HK-2 (cell line): ENCODE measurements around the gene LTF.
"Not testable (repeated sequence)": the region's sequence is repeated elsewhere in the genome, so short reads cannot be mapped to it uniquely, and the experiment has no call there.

Experiments used
- DNase-seq: peaks from one replicate; pipeline ENCODE4 v3.0.0-alpha.2; 2018; ENCODE audit not compliant: unreplicated experiment

Gene LTF

DNA sequence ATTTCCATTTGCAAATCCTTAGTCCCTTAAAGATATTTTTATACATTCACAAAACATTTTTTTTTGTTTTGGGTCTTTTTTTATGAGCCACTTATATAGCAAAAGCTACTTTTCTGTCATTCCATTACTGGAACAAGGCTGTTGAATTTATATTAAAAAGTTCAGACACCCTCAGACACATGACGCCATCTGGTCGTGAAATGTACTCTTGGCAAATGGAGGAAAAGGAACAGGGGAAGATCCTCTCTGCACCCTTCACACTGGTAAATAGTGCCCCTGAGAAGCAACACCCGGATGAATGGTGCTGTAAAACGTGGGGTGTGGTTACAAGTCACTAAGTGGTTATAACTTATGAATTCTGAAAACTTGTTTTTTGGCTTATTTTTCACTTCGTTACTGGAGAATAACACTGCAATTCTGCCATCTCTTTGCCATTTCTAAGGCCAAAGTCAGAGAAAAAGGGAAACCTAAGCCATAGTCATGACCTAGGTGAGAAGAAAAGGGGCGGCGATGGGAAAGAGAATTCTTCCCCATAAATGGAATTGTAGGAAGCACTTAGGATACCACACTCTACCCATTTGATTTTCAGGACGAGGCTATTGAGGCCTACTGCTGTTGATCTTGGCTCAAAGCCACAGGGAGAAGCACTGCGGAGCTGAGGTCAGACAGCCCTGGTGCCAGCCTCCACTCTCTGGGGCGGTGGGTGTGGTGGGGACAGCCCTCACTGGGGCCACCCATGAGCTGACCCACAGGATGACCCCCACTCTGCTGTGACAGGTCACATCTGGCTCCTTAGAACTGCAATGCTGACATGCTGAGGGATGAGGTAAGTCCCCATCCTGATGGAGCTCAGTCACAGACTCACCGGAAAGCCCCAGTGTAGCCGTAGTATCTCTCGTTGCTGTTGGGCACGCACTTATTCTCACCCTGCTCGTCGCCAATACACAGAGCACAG, 21.9 kb downstream of the LTF start:
- DNase-seq: no peak

DNA sequence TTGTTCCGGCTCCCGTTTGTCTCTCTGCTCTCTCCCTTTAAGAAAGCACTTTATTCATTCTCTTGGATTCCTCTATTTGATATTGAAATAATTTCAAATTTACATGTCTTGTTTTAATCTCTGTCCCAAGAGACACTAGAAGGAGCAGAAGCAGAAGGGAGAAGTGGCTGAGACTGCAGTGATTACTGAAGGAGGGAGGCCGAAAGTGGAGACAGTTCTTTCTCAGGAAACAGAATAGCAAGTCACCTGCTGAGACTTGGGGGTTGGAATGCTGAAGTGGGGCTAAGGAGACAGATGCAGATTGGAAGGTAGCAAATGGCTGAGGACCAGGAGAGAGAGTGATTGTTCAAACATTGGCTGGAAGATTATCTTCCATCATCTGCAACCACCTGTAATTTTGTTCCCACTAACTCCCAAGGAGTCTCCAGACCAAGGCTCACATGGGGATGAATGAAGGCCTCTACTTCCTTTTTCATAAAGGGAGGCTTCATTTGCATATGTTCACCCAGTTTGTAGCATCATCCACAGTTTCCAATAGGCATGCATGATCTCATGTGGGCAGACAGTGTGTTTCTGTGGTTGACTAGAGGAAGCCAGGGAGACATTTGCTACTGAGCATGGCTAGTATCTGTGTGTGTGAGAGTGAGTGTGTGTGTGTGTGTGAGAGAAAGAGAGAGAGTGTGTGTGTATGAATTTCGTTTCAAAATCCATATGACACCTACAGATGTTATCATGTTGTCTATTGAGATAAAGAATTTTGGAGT, 24.0 kb downstream of the LTF start:
- DNase-seq: no peak

DNA sequence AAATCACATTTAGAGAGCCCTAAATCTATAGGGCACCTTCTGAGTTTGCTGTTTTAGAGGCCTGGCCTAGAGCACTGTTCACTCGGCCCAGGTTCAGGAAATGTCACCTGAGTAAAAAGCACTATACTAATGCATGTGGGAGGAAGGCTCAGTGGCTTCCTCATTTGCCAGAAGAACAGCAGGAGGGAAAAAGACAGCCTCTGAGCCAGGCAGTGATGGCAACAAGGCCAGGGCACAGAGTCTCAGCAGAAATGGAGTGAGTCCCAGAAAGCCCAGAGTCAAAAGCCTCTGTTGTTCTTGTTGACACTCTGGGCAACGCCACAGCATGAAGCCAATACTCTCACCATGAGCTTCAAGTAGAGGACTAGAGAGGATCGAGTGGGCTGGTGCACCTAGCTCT, 25.9 kb downstream of the LTF start:
- DNase-seq: no peak

DNA sequence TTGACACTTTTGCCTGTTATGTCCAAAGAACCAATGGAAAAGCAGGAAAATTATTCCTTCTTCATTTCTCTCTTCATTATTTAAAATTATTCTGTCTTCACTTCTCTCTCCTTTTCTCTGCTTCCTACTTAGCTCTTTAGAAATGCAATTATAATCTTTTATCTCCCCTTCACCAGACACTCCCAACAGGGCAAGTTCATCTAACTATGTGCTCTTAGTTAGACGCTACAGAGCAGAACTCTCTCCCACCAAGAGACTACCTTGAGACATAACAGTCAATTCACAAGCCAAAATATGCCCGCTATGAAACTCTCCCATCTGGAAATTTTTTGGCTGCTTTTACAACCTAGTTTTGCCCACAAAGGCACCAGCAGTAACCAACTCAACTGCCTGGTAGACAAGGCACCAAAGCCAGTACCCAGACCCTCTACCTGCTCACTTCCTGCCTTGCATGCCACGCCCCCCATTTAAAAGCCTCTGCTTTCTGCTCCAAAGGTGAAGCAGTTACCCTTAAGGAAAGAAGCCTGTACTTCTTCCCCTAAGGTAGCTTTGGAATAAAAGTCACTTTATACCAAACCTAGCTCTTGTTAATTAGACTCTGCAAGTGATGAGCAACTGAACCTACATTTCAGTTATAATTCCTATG, 29.5 kb downstream of the LTF start:
- no peak for DNase-seq

DNA sequence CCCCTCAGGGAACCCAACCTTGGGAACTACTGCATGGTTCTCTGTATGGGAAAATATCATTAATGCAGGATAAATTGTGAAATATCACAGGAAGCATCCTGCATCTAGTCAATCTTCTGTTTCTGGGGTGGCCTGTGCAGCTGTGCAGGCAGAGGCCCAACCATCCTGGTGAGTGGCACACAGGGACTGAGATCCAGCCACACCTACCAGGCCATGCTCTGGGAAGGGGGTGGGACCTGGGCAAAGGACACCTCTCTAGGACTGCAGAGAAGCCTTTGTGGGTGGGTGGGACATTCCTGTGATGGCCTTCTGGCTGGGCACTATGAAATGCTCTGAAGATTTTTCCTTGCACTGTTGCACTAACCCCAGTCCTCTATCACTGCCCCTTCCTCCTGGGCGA, 30.9 kb downstream of the LTF start:
- DNase-seq: no peak

DNA sequence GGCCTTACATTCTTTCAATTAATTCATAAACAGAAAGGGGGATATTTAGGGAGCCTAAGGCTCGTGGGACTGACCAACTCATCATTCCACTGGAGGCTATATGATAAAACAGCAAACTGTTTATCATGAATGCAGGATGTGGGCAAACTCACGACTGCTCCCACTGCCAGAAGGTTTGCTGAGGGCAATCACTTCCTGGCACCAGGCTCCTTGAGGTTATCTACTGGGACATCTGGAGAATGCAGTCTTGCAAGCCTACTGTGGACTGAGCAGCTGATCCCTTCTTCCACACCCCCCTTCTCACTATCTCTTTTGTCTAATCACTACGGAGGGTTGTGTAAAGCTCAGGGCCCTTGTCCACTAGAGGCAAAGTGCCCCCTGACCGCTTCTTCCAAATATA, 31.6 kb downstream of the LTF start:
- DNase-seq: not testable (repeated sequence)

DNA sequence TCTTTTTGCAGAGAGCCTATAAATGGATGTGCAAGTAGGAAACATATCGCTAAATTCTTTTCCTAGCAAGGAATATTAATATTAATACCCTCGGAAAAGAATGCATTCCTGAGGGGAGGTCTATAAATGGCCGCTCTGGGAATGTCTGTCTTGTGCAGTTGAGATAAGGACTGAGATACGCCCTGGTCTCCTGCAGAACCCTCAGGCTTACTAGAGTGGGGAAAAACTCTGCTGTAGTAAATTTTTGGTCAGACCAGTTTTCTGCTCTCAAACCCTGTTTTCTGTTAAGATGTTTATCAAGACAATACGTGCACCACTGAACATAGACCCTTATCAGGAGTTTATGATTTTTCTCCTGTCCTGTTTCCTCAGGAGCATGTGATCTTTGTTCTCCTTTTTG, 32.8 kb downstream of the LTF start:
- DNase-seq: not testable (repeated sequence)

DNA sequence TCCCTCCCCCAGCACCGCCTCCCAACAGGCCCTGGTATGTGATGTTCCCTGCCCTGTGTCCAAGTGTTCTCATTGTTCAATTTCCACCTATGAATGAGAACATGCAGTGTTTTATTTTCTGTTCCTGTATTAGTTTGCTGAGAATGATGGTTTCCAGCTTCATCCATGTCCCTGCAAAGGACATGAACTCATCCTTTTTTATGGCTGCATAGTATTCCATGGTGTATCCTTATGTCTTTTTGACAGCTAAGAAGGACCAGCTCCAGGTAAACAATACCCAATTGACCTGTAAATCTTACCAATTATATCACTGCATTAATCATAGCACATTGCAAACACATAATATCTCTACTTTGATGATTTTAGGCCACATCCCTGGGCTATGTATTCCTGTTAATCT, 33.8 kb downstream of the LTF start:
- DNase-seq: not testable (repeated sequence)

DNA sequence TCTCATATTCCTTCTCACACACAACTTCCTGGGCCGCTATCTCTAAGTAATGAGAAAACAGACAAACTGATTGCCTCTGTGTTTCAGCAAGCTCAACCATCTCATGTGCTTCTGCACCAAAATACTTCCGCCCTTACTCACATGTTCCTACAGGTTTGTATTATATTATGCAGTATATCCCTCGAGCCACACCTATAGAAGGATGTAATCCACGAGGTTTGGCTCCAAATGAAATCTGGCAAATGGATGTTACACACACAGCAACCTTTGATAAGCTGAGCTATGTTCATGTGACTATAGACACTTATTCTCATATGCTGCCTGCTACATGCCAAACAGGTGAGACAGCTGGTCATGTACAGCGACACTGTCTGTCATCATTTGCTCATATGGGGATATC, 35.0 kb downstream of the LTF start:
- DNase-seq: no peak

DNA sequence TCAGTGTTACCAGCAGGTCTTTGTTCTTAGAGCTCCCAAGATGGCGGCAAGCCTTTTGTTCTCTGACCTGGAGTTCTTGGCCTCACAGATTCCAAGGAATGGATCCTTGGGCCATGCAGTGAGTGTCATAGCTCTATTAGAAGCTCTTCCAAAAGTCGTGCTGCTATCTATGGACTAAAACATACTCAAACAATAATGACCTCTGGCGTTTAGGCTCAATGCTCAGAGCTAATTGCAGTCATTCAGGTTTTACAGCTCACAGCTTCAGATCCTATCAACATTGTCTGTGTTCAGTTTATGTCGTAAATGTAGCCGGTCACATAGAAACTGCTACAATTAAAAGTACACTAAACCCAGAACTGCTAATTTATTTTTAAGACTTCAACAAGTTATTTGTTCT, 35.5 kb downstream of the LTF start:
- no peak for DNase-seq

DNA sequence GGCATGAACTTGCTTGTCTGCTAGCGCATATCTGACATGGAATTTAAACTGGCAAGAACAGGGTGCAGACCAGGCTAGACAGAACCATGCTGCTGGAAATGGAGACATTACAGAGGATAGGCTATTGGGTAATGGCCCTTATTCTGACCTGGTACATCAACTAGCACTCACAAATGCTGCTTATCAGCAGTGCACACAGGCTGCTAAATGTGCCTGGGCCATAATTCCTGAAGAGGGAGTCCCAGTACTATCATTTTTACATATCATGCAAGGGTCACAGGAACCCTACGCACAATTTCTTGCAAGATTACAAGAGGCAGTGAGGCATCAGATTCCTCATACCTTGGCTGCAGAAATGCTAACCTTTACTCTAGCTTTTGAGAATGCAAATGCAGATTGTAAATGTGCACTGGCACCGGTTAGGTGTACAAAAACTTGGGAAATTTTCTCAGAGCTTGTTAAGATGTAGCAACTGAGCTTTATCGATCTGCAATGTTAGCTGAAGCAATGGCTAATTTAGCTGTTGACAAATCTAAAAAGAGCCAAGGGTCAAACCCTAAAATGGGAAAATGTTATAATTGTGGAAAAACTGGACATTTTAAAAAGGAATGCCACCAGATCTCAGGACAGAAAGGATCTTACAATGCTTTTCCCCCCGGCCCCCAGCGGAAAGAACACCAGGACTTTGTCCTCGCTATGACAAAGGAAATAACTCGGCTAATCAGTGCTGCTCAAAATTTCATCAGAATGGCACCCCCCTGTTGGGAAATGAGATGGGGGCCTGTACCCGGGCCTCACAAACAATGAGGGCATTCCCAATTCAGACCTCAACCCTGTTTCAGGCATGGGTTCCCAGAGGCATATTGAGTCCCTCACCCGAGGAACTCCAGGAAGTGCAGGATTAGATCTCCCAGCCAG, 36.5 kb downstream of the LTF start:
- no peak for DNase-seq

DNA sequence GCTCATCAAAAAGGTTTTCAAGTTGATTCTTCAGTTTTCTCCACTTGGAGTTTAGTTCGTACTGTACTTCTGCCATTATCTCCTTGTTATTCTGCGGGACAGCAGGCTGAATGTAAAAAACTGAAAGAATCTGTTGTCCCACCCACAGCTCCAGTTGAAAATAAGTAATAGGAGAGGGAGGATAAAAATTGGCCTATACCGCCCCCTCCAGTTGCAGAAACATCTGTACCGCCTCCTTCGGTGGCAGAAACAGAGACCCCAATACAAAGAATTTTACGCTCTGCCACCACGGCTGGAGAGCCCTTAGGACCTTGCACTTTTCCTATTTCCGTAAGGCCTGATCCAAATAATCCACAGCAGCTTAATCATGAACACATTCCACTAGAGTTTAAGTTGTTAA, 37.3 kb downstream of the LTF start:
- DNase-seq: not testable (repeated sequence)

DNA sequence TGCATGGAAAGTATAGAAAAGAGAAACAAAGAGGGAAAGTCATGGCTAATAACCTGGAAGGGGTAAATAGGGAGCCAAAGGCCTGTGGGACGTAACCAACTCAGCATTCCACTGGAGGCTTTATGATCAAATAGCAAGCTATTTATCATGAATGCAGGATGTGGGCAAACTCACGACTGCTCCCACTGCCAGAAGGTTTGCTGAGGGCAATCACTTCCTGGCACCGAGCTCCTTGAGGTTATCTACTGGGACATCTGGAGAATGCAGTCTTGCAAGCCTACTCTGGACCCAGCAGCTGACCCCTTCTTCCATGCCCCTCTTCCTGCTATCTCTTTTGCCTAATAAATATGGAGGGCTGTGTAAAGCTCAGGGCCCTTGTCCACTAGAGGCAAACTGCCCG, 38.2 kb downstream of the LTF start:
- DNase-seq: not testable (repeated sequence)

DNA sequence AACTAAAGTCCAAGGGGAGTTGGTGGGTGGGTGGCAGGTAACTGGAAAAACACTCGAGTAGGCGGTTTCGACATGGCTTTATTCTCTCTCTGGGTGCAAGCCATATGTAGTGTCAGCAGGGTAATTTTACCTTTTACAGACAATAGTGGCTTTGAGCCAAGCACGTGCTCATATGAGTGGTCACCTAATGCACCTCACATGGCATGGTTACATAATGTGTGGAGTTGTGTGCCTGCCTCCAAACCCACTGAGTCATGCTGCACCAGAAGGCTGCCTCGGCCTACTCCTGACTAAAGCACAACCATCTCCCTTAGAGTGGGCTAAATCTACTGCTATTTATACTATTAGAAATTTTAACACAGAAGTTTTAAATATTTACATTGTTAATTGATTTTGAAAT, 41.1 kb downstream of the LTF start:
- peak; percentile 7 for DNase-seq

DNA sequence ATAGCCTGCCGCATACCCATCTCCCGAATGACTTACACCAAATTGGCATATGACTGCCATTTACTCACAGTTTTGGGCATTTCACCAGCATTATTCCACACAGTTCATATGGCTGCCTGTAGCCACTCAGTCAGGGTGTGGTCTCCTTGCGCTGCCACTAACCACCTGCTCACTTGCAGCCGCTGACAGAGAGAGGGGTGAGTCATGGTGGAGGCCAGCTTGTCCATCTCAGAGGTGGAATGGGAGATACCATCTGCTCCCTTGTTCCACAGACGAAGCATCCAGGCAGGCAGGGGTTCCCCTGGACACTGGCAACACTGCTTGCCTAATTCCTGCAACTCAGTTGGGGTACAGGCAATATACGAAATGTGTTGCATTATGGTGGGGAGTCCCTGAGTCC, 42.1 kb downstream of the LTF start:
- no peak for DNase-seq

DNA sequence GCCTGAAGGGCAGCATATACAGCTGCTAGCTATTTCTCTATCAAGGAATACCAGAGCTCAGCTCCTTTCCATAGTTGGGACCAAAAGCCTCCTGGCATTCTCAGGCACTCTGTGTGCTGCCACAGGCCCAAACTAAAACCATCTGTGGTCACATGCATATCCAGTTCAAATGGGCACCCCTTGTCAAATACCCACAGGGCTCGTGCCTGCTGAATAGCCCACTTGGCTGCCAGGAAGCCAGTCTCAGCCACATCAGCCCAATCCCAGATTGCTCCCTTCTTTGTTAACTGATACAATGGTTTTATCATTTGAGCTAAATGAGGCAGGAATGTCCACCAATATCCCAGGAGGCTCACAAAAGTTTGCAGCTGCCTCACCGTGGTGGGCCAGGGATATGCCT, 43.8 kb downstream of the LTF start:
- no peak for DNase-seq

DNA sequence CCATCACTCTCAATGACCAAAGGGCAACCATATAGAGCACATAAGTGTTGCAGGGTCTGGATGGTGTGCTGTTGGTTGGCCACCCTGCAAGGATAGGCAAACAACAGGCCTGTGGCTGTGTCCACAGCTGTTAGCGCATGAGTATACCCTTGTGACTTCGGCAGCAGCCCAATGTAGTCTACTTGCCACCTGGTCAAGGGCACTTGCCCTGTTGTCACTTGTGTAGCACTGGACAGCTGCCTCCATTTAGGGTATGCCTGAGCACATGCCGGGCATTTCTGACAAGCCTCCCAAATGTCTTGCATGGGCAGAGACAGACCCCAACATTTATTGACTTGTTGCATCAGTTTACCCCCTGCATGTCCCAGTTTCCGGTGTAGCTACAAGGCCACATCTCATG, 44.9 kb downstream of the LTF start:
- DNase-seq: no peak

DNA sequence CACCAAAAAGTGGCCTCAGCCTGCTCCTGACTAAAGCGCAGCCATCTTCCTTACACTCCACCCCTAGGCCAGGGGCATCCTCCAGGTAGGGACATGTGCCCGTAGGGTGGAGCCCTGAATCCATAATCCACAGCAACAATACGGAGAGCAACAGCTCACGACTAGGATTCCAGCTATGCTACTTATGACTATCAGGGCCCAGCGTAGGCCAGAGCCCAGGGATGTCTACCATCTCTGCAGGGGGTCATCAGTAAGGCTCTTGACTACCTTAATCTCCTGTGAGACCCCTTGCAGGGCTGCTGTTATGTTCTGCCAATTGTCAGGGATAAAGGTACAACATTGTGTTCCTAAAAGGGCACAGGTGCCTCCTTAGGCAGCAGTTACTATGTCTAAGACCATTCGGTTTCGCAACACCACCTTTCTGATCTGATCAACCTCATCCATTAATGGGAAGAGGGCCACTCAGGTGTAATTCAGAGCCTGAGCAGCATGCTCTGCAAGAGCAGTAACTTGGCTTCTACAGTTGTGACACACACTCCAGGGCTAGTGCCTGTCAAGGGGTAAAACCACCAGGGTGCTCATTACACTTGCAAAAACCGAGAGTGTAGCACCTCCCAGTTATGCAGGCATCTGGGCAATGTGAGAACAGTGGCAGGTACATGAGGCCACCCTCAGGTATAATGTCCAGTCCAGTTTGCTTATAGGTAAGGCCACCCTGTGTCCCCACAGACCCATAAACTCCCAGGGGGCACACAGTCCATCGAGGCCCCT, 46.7 kb downstream of the LTF start:
- DNase-seq: no peak

DNA sequence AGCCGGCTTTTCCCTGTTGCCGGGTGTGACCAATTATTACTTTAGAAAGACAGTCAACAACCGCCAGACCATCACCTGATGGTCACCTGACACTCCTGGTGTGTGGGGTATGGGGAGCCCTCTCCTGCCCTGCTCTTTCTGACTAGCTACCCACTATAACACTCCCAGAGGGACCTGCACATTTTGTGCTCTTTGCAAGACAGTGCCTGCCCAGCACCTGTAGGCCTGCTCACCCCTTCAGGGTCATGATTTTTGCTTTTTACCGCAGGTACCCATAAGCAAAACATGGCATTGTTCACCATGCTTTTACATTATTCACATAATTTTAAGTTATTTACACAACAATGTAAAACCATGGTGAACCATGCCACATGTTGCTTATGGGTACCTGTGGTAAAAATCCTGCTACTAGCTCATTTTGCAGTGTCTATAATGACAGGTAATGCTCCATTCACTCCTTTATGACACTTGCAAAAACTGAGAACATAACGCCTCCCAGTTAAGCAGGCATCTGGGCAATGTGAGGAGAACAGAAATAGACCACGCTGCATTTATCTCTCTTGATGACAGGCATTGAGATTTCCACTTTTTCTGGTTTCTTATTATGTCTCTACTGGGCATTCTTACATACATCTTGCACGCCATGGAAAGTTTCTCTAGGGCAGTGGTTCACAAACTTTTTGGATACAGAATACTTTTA, 47.7 kb downstream of the LTF start:
- DNase-seq: no peak
